Stimulated activated CD8-positive, alpha-beta memory T cell treated with anti-CD3 and anti-CD28 coated beads, Interleukin-15, amount 100 ng/mL, for 24 hours (primary cell): Measurements from ENCODE around the gene HHATL.

Experiments
- DNase-seq: peaks from one replicate; pipeline ENCODE4 v3.0.0-alpha.2; 2020; ENCODE audit warnings: low read depth

HHATL gene

DNA sequence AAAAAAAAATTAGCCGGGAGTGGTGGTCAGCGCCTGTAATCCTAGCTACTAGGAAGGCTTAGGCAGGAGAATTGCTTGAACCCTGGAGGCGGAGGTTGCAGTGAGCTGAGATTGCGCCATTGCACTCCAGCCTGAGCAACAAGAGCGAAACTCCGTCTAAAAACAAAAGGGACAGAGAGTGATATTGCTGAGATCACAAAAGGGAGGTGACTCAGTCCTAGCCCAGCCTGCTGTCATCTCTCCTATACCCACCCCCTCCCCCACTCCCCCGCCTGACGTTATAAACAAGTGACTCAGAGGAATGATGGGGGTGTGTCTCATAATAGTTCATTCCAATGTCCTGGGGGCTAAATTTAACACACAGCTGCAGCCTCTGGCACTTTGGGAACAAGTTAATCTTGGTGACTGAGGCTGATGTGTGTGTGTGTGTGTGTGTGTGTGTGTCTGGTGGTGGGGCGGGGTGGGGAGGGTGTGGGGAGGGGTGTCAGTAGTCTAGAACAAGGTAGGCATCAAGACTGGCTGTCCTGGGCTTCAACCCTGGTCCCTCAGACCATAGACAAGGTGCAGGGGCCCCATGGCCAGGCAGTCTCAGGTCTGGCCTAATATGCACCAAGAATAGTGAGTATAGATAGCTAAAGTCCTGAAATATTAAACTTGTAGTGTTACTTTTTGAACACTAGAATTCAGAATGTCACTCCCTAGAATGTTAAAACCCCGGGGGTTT, 18.6 kb downstream of the HHATL start:
- no peak for DNase-seq

DNA sequence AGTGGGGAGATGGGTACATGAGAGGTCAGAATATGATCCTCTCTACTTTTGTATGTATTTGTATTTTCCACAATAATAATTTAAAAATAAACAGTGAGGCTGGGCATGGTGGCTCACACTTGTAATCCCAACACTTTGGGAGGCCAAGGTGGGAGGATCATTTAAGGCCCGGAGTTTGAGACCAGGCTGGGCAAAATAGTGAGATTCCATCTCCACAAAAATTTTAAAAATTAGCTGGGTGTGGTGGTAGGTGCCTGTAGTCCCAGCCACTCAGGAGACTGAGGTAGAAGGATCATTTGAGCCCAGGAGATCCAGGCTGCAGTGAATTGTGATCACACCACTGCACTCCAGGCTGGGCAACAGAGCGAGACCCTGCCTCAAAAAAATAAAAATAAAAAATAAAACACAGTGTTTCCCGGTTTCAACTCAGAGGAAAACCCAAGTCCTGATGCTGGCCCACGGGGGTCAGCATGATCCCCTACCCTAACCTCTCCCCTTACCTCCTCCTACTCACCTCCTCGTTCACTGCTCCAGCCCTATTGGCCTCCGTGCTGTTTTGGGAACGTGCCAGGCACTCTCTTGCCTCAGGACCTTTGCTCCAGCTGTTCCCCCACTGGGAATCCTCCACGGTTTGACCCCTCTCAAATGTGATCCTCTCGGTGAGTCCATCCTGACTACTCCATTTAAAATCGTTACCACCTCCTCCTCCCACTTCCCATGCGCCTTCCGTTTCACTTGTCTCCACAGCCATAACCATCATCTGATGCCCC, 20.1 kb downstream of the HHATL start:
- DNase-seq = no peak

DNA sequence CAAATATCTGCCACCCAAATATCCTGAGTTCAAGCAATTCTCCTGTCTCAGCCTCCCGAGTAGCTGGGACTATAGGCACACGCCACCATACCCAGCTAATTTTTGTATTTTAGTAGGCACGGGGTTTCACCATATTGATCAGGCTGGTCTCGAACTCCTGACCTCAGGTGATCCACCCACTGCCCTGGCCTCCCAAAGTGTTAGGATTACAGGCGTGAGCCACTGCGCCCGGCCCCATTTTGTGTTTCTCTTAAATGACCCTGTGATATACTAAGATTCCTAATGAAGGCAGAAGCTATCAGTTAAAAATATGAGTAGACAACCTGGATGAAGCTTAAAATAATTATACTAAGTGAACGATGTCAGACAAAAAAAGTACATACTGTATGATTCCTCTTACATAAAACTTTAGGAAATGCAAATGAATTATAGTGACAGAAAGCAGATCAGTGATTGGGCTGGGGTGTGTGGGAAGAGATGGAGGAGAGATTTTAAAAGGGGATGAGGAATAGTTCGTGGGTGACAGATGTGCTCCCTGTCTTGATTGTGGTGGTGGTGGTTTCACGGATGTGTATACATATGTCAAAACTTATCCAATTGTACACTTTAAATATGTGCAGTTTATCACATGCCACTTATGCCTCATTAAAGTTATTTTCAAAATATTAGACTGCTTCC, 21.1 kb downstream of the HHATL start:
- no peak for DNase-seq

DNA sequence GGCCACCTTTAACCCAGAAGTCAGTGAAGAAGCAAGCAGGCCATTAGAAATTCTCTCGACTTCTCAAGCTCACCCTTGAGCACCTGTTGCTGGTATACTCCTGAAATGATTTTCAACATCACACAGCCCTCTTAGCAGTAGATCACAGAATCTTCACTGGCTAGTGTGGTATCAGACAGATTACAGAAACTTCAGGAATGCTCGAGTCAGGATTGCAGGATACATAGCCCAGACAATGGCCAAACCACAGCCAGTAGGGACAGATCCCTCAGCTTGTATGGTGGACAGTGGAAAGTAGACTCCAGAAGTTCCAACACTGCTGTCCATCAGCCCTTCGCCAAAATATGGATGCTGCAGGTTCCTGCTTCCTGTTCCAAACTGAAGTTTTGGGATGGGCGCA, 21.8 kb downstream of the HHATL start:
- DNase-seq = no peak

DNA sequence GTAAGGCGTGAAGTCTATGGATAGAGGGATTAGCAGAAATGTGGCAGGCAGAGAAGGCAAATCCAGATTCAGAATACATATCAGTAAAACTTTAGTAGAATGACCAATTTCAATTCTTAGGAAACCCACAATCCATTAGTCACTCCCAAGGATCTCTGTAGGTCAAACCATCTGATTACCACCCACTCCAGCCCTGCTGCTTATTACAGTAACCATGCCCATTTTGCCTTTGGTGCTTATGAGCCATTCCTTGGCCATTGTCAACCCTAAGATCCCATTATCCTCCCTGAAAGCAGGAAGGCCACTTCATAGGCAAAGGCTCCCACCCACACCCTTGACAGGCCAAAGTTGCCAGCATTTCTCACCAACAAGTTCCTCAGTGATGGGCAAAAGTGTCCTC, 22.3 kb downstream of the HHATL start:
- DNase-seq = no peak

DNA sequence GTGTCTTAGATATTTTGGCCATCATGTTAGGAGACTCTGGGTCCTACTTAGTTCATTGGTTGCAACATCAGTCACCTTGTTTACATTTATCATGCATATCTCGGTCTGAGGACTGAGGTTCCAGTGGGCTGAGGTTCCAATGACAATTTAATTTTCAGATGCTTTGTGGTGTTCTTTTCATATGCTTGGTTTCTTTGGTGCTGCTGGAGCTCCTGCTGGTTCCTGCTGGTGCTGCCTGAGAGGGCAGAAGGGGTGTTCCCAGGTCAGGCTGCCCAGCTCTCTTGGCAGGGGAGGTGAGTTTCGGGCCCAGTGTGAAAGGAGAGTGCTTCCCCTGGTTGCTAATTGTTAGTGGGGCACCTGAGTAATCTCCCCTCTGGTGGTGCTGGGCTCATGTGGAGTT, 24.2 kb downstream of the HHATL start:
- DNase-seq = no peak

DNA sequence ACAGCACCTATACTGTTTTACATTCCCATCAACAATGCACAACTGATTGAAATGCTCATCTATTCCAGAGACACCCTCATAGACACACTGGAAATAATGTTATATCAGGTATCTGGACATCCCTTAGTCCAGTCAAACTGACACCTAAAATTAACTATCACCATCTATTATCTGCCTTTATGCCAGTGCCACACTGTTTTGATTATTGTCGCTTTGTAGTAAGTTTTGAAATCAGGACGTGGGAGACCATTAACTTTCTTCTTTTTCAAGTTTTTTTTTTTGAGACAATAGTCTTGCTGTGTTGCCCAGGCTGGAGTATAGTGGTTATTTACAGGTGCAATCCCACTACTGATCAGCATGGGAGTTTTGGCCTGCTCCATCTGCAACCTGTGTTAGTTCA, 26.7 kb downstream of the HHATL start:
- DNase-seq = no peak

DNA sequence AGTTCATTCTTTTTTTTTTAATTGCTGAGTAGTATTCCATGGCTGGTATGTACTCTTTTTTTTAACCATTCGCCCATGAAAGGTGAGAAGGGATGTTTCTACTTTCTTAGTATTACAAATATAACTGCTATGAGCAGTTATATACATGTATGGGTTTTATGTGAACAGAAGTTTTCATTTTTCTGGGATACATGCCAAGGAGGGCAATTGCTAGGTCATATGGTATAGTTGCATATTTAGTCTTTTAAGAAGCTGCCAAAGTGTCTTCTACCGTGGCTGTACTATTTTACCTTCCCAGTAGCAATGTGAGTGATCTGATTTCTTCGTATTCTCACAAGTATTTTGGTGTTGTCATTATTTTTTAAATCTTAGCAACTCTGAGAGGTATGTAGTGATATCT, 28.5 kb downstream of the HHATL start:
- no peak for DNase-seq

DNA sequence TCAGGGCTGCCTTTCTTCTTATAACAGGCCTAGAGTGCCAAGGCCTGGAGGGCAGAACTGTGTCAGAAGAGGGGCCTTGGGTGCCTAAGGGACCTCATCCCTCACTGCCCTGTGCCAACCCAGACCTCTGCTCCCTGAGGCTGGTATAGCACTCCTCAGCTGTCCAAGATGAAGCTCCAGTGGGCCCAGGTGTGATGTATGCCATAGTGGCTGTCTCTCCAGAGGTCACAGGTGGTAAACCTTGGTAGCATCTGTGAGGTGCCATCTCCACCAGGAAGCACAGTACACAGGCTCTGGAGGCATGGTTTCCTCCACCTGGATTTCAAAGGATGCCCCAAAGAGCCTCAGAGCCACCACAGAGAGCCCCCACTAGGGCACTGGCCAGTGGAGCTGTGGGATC, 29.5 kb downstream of the HHATL start:
- no peak for DNase-seq

DNA sequence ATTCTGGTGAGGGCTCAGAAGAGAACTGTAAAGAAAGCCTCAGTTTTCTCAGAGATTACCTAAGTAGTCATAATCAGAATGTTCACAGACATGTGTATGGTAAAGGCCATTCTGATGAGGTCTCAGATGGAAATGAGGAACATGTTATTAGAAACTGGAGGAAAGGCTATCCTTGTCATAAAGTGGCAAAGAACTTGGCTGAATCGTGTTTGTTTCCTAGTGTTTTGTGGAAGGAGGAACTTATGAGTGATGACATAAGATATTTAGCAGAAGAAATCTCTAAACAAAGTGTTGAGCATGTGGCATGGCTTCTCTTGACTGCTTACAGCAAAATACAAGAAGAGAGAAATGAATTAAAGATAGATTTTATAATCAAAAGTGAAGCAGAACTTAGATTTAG, 30.1 kb downstream of the HHATL start:
- no peak for DNase-seq

DNA sequence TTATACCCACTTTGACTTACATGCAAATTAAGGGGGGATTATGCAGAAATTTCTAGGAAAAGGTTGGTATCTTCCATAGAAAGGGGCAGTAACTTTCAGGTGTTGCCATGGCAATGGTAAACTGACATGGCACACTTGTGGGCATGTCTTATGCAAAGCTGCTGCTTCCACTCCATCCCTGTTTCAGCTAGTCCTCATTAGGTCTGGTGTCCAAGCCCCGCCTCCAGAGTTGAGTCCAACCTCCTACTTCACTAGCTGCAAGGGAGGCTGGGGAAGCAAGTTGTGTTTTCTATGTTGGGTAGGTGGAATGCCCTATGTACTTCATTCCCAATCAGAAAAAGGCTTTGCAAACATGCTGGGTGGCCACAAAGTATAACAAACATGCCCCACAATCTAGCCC, 31.9 kb downstream of the HHATL start:
- DNase-seq = no peak

DNA sequence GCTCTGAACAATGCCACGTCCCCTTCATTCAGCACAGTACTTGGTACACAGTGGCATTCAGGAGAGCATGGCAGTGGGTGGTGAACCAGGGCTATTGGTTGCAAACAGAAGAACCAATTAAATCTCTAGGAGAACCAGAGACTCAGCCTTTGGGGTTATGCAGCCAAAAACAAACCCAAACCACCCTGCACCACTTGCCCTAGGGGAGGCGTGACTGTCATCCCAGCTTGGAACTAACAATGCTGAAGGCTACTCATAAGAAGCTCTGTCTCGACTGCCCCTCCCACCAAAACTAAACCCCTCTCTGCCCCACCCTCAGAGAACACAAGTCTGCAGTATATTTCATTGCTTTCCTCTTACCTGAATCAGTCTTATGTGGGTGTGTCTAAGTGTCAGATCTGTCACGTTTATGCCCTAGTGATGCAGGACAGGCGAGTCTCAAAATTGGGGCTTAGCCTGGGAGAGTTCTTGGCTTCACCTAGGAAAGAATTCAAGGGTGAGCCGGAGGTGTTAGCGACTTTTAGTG, 32.5 kb downstream of the HHATL start:
- DNase-seq = no peak

DNA sequence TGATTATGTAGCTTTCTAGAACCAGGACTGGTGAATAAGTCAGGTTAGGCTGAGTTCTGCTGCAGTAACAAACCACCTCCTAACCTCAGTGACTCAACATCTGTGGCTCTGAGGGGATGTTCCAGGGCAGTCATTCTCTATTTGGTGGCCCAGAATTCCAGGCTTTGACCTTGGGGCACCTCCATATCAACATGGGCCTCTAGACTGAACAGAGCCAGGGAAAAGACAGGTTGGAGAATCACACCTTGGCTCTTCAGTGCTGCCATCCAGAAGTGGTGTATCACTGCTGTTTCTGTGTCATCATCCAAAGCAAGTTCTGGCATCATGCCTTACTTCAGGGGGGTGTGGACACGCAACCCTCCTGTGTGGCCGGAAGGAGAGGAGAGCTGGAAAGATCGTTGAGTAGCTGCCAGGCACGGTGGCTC, 33.8 kb downstream of the HHATL start:
- no peak for DNase-seq

DNA sequence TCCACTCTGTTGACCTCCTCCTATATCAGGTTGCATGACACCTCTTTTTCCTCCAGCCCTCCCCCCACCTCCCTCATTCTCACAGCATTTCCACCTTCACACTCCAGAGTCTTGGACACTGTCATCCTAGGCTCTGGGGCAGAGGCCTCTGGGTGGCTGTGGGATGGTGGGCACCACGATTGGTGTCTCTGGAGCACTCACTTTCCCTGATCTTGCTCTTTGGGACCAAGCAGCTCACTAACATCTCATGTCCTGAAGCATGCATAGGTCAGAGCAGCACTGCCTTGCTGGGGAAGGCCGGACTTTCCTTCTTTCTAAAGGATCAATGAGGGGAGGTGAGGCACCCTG, 34.2 kb downstream of the HHATL start:
- no peak for DNase-seq

DNA sequence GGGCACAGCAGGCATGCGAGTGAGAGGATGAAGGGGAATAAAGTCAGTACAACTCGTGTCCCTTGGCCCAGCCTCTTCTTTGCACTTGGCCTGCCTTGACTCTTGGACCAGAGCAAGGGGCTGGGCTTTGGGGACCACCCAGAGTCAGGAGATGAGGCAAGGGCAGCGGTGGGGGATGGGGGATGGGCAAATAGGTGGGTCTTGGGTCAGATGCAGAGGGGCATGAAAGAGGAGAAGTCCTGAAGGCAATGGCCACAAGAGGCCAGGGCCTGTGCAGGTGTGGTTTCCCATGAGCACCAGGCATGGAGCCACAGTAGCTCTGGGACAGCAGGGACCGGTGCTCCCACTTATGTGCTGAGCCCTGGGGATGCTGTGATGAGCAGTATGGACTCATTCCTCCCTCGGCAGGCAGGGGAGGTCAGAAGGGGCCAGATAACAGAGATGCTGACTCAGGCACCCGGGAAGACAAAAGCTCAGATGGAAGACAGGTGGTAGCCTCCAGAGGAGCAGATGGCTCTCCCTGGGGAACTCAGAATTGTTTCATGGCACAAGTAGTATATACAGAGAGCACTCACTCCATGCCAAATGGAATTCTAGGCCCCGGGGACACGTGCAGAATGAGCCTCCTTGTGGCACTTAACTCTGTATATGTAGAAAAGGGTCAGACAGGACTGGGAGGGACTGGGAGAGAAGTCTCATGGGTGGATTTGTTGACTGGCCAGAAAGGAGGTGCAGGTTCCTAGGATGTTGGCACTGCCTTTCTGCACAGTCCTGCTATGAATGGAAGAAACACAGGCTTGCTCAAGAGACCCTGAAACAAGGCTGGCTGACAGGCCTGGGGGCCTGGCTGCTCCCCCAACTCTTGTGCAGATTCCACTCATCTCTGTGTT, 34.8 kb downstream of the HHATL start:
- no peak for DNase-seq

DNA sequence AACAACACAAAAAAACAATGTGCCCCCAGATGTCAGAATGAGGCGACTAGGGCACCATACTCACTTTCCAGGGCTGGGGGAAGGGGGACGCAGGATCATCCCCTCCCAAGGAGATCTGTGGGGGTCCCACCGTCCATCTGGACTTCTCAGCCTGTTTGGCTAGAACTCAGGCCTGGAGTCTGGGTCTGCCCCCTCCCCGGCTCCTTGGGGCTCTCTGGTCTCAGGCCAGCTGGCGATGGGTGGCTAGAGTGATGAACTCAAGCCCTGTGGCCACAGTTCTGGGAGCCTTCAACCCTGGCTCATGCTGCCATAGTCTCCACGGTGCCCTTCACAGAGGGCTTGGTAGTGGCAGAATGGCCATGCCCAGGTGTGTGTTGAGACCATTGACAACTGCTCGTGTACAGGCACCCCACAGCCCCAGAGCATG, 35.5 kb downstream of the HHATL start:
- DNase-seq = no peak

DNA sequence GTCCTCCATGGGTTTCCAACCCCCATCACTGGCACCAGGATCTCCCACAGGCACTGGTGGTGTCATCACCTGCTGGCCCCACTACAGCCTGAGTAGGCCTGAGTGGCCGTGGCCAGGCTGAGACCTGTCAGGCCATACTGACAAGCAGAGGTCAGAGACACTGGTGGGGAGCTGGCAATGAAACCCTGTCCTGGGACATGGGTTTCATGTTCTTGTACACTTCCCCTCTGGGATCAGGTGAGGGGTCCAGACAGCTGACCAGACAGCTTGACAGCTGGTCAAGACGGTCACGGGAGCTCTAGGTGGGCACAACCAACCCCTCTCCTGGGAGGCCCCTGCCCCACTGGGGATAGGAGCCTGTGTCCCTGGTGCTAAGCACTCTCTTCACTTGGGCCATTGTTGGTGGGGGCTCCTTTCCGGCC, 36.0 kb downstream of the HHATL start:
- no peak for DNase-seq

DNA sequence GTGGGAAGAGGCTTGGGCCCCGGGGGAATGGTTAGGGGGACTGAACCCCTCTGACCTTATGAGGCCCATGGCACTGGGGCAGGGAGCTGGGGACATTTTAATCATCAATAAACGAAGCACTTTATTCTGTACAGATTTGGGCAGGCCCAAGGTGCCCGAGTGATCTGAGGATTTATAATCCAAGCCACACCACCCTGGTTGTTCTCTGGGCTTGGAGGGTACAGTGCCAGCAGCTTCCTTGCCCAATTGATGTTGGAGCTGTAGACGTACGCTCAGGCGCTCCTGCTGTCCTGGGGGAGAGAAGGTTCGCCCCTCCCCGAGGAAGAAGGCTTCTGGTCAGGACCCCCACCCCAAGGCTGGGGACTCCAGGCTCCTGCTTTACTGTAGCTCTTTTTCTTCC, 36.6 kb downstream of the HHATL start:
- DNase-seq = no peak

DNA sequence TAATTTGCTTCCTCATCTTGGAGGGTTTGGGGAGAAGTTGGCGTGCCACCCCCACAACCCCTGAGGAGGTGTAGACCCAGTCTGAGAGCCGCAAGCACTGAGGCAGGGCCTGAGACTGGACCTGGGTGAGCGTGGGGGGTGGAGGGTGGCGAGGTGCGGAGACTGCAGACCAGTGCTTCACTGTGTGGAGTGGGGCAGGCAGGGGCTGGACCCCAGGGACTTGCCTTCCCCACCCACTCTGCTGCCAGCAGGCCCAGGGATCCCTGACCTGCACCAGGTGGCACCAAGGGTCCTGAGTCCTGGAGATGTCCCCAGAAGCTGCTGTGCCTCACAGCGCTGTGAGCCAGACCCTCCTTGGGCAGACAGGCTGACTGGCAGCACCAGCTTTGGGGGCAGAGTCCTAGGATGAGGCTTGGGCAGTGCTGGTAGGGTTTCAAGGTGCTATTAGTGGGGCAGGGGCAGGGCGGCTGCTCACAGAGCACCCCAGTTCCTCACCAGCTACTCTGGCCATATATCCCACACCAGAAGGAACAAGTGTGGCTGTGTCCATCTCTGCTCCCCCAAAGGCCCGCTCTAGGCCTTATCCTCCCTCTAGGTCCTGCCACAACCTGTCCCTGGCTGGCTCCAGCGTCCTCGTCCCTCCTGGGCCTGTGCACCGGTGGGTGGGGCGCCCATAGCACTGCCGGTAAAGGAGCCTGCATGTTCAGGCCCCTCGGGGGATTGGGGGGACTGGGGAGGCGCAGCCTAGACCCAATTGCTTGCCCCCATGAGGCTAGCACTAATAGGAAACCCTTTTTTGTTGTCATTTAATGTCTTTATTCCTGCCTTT, 37.3 kb downstream of the HHATL start:
- DNase-seq = no peak

DNA sequence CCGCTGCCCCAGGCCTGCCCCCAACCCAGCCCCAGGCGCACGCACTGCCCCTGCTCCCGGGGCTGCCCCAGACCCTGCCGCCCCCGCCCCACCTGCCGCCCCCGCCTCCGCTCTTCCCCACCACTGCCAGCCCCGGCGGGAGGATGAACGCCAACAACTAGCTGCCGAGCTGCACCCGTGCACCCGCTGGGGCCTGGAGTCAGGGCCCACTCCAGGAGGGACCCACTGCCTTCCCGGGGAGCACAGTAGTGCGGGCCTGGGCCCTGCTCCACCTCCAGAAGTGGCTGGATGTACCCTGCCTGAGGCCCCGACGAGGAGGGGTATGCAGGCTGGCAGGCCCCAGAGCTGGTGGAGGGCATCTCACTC, 38.2 kb downstream of the HHATL start:
- no peak for DNase-seq
